Osteocyte (in vitro differentiated cells): ENCODE measurements around the gene EVPL. TPM values are rescaled to one million over a fixed set of nuclear protein-coding genes. Genes with fewer than 3 reads are reported as not detected.
A peak's percentile ranks its signal among the peaks of the same experiment; 100 is the strongest.

ENCODE experiments used
- DNase-seq: peaks from one replicate; pipeline ENCODE4 v3.0.0; 2021; ENCODE audit warnings: mixed read lengths; ENCODE audit not compliant: unreplicated experiment; ENCODE audit errors: extremely low spot score
- H3K27ac Mint-ChIP-seq: one replicate; pipeline ENCODE4 v1.8.0; 2021; ENCODE audit warnings: mild to moderate bottlenecking, mixed read lengths; ENCODE audit not compliant: unreplicated experiment
- H3K27me3 Mint-ChIP-seq: one replicate; pipeline ENCODE4 v1.8.0; 2021; ENCODE audit warnings: mixed read lengths; ENCODE audit not compliant: unreplicated experiment
- H3K36me3 Mint-ChIP-seq: one replicate; pipeline ENCODE4 v1.8.0; 2021; ENCODE audit warnings: mixed read lengths; ENCODE audit not compliant: unreplicated experiment
- H3K4me1 Mint-ChIP-seq: one replicate; pipeline ENCODE4 v1.8.0; 2021; ENCODE audit warnings: mixed read lengths; ENCODE audit not compliant: unreplicated experiment
- H3K4me3 Mint-ChIP-seq: one replicate; pipeline ENCODE4 v1.8.0; 2021; ENCODE audit warnings: mild to moderate bottlenecking, moderate library complexity, mixed read lengths; ENCODE audit not compliant: unreplicated experiment
- H3K9me3 Mint-ChIP-seq: one replicate; pipeline ENCODE4 v1.8.0; 2021; ENCODE audit warnings: mixed read lengths; ENCODE audit not compliant: unreplicated experiment
- CTCF ChIP-seq: fragments of 200-600 bp; sonication (generic); IDR thresholded peaks from 2 replicates; pipeline ENCODE4 v1.5.0; 2021; ENCODE audit warnings: antibody characterized with exemption, mild to moderate bottlenecking, moderate library complexity
- total RNA-seq: library from RNA; stranded (reverse); gene quantifications from 2 replicates; pipeline ENCODE4 v1.2.1, GENCODE V29; 2021

Gene EVPL
- total RNA-seq, 1 donor from 2014 or later = not detected

DNA sequence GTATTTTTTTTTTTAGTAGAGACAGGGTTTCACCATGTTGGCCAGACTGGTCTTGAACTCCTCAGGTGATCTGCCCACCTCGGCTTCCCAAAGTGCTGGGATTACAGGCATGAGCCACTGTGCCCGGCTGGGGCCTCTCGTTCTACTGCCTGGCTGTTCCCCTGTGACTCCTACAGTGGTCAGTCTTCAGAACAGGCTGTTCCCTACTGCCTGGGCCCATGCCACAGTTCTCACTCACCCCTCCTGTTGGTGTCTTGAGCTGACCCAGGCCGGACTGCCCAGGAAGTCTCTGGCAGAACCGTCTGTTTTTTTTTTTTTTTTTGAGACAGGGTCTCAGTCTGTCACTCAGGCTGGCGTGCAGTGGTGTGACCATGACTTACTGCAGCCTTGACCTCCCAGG lies 23.2 kb downstream of the EVPL start:
- no peak for DNase-seq
- H3K27ac Mint-ChIP-seq = no peak overlapping the region
- no peaks in the 10 kb centered on the region for H3K27me3 Mint-ChIP-seq

DNA sequence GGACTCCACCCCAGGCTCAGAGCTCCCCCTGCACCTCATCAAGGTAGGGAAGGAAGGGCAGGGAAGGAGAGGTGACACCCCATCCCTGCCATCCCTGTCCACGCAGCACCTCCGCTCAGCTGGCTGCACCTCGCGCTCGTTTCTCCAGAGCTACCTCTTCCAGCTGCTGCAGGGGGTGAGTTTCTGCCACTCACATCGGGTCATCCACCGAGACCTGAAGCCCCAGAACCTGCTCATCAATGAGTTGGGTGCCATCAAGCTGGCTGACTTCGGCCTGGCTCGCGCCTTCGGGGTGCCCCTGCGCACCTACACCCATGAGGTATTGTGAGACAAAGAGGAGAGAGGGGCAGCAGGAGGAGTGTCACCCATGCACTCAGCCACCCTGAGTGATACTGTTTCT lies 25.0 kb downstream of the EVPL start:
- no peaks in the 10 kb centered on the region for H3K9me3 Mint-ChIP-seq

More for the DNA sequence above, 23.2 kb downstream of the EVPL start:
- no peak for TF ChIP-seq CTCF
- Mint-ChIP-seq H3K4me3 (no peak overlapping the region), H3K9me3 (no peaks in the 10 kb centered on the region), H3K4me1 (peaks cover 15% of the 10 kb centered on the region), H3K36me3 (peaks cover 3% of the 10 kb centered on the region)

GRCh38 chr17:76000755-76001521 lies 26.2 kb downstream of the EVPL start, which contains the start of gene CDK3:
TSS of gene CDK3 (plus strand) at chr17:76000855. CDS start at chr17:76001426, 571 bp downstream.
- Mint-ChIP-seq H3K4me1 (peaks cover 25% of the 10 kb centered on the region), H3K36me3 (peaks cover 3% of the 10 kb centered on the region), H3K4me3 (no peak within 1 kb of the TSS)

More for the DNA sequence above, 25.0 kb downstream of the EVPL start:
- Mint-ChIP-seq H3K27me3 (no peaks in the 10 kb centered on the region), H3K4me1 (peaks cover 18% of the 10 kb centered on the region), H3K4me3 (no peak overlapping the region), H3K27ac (no peak overlapping the region), H3K36me3 (peaks cover 3% of the 10 kb centered on the region)
- no peak for DNase-seq
- no peak for TF ChIP-seq CTCF

GRCh38 chr17:76000016-76000754 lies 26.9 kb downstream of the EVPL start:
- DNase-seq = peak; percentile 86
- Mint-ChIP-seq H3K27ac (no peak overlapping the region), H3K9me3 (no peaks in the 10 kb centered on the region)

More at GRCh38 chr17:76000755-76001521, 26.2 kb downstream of the EVPL start, which contains the start of gene CDK3:
- no peak for DNase-seq
- Mint-ChIP-seq H3K27ac (no peak within 1 kb of the TSS), H3K9me3 (no peaks in the 10 kb centered on the region), H3K27me3 (no peaks in the 10 kb centered on the region)
- TF ChIP-seq CTCF = no peak

More at GRCh38 chr17:76000016-76000754, 26.9 kb downstream of the EVPL start:
- Mint-ChIP-seq H3K27me3 (no peaks in the 10 kb centered on the region), H3K4me3 (no peak overlapping the region), H3K4me1 (peaks cover 18% of the 10 kb centered on the region), H3K36me3 (peaks cover 3% of the 10 kb centered on the region)
- TF ChIP-seq CTCF = peak; percentile 61
